IgD-negative memory B cell (primary cell): Measurements from ENCODE around the gene HPGD. TPM values are rescaled to one million over a fixed set of nuclear protein-coding genes. Genes with fewer than 3 reads are reported as not detected.

ENCODE experiments used
- H3K27ac Mint-ChIP-seq, 3 donors: one replicate each; pipeline ENCODE4 v1.8.0; 2020 to 2022; ENCODE audit warnings: mild to moderate bottlenecking in 3 of 3, mixed read lengths in 3 of 3, moderate library complexity in 1 of 3
- H3K27me3 Mint-ChIP-seq: one replicate; pipeline ENCODE4 v1.8.0; 2021; ENCODE audit warnings: mixed read lengths
- H3K36me3 Mint-ChIP-seq: one replicate; pipeline ENCODE4 v1.8.0; 2020; ENCODE audit warnings: mild to moderate bottlenecking, mixed read lengths
- H3K4me1 Mint-ChIP-seq, 3 donors: one replicate each; pipeline ENCODE4 v1.8.0; 2020 to 2022; ENCODE audit warnings: mixed read lengths in 3 of 3, mild to moderate bottlenecking in 1 of 3
- H3K4me3 Mint-ChIP-seq, 4 donors: one replicate each; pipeline ENCODE4 v1.8.0; 2020 to 2022; ENCODE audit warnings: mild to moderate bottlenecking in 4 of 4, mixed read lengths in 4 of 4, moderate library complexity in 3 of 4
- H3K9me3 Mint-ChIP-seq, 3 donors: one replicate each; pipeline ENCODE4 v1.8.0; 2020 to 2021; ENCODE audit warnings: mixed read lengths in 3 of 3, mild to moderate bottlenecking in 1 of 3
- polyA plus RNA-seq: library from polyadenylated mRNA; unstranded; fragments of 300-500 nt; fragmentation: Illumina TruSeq; gene quantifications from one replicate; pipeline ENCODE4 v1.2.3, GENCODE V29; 2021

The HPGD gene
- polyA plus RNA-seq, 1 donor from 2014 or later, result 2.3 TPM

- H3K4me3 Mint-ChIP-seq, result no peak overlapping the region
- H3K9me3 Mint-ChIP-seq, result peaks cover 0 to 3% (median 0%) of the 10 kb centered on the region in 3 donors
- H3K4me1 Mint-ChIP-seq, result peaks cover 0 to 3% (median 0%) of the 10 kb centered on the region in 3 donors
- no peak overlapping the region for H3K27ac Mint-ChIP-seq
- H3K36me3 Mint-ChIP-seq, result peaks cover under 1% of the 10 kb centered on the region
- peaks cover 2% of the 10 kb centered on the region for H3K27me3 Mint-ChIP-seq
These were observed 16.6 kb upstream of the HPGD start for GRCh38 chr4:174538876-174539250.

- Mint-ChIP-seq H3K36me3 (peaks cover 2% of the 10 kb centered on the region), H3K27me3 (peaks cover 2% of the 10 kb centered on the region), H3K9me3 (peaks cover 0 to 3% (median 0%) of the 10 kb centered on the region in 3 donors), H3K4me3 (peak overlapping the region in 1 of 4 donors; percentile 12), H3K4me1 (peaks cover 0 to 3% (median 0%) of the 10 kb centered on the region in 3 donors), H3K27ac (no peak overlapping the region)
These were observed 16.0 kb upstream of the HPGD start for GRCh38 chr4:174538123-174538875.

- Mint-ChIP-seq H3K4me3 (no peak overlapping the region), H3K27me3 (peaks cover 2% of the 10 kb centered on the region), H3K9me3 (peaks cover 0 to 3% (median 0%) of the 10 kb centered on the region in 3 donors), H3K4me1 (peaks cover 0 to 3% (median 0%) of the 10 kb centered on the region in 3 donors), H3K27ac (no peak overlapping the region), H3K36me3 (peaks cover 2% of the 10 kb centered on the region)
These were observed 15.3 kb upstream of the HPGD start for GRCh38 chr4:174537634-174538033.

GRCh38 chr4:174534461-174534860, 12.2 kb upstream of the HPGD start:
- Mint-ChIP-seq H3K27me3 (peaks cover 2% of the 10 kb centered on the region), H3K36me3 (peaks cover 2% of the 10 kb centered on the region), H3K27ac (no peak overlapping the region), H3K4me3 (no peak overlapping the region), H3K9me3 (peaks cover 0 to 3% (median 0%) of the 10 kb centered on the region in 3 donors), H3K4me1 (peaks cover 0 to 5% (median 5%) of the 10 kb centered on the region in 3 donors)

GRCh38 chr4:174532445-174532844, 10.2 kb upstream of the HPGD start:
- Mint-ChIP-seq H3K4me3 (no peak overlapping the region), H3K4me1 (peaks cover 0 to 5% (median 3%) of the 10 kb centered on the region in 3 donors), H3K36me3 (peaks cover 2% of the 10 kb centered on the region), H3K27me3 (peaks cover 2% of the 10 kb centered on the region), H3K9me3 (peaks cover 0 to 3% (median 0%) of the 10 kb centered on the region in 3 donors), H3K27ac (no peak overlapping the region)

GRCh38 chr4:174531486-174531885, 9.2 kb upstream of the HPGD start:
- H3K9me3 Mint-ChIP-seq, result peaks cover 0 to 3% (median 0%) of the 10 kb centered on the region in 3 donors
- no peak overlapping the region for H3K4me3 Mint-ChIP-seq
- peaks cover 2% of the 10 kb centered on the region for H3K36me3 Mint-ChIP-seq
- no peak overlapping the region for H3K27ac Mint-ChIP-seq
- H3K4me1 Mint-ChIP-seq, result peaks cover 0 to 5% (median 3%) of the 10 kb centered on the region in 3 donors
- H3K27me3 Mint-ChIP-seq, result peaks cover 2% of the 10 kb centered on the region

- no peaks in the 10 kb centered on the region for H3K9me3 Mint-ChIP-seq
- H3K27ac Mint-ChIP-seq, result no peak overlapping the region
- peaks cover 20% of the 10 kb centered on the region for H3K27me3 Mint-ChIP-seq
- no peaks in the 10 kb centered on the region for H3K36me3 Mint-ChIP-seq
- H3K4me3 Mint-ChIP-seq, result no peak overlapping the region
- peaks cover 0 to 11% (median 5%) of the 10 kb centered on the region in 3 donors for H3K4me1 Mint-ChIP-seq
These were observed 5.9 kb upstream of the HPGD start for GRCh38 chr4:174528226-174528625.

- Mint-ChIP-seq H3K36me3 (no peaks in the 10 kb centered on the region), H3K4me3 (no peak overlapping the region), H3K27ac (no peak overlapping the region), H3K9me3 (no peaks in the 10 kb centered on the region), H3K27me3 (peaks cover 30% of the 10 kb centered on the region), H3K4me1 (peaks cover 3 to 17% (median 12%) of the 10 kb centered on the region in 3 donors)
These were observed 4.4 kb upstream of the HPGD start for GRCh38 chr4:174526731-174527130.

GRCh38 chr4:174524242-174524641, 2.0 kb upstream of the HPGD start:
- Mint-ChIP-seq H3K4me1 (peaks cover 7 to 15% (median 7%) of the 10 kb centered on the region in 3 donors), H3K4me3 (no peak overlapping the region), H3K36me3 (no peaks in the 10 kb centered on the region), H3K9me3 (no peaks in the 10 kb centered on the region), H3K27me3 (peaks cover 39% of the 10 kb centered on the region), H3K27ac (no peak overlapping the region)

GRCh38 chr4:174523025-174523693, 871 bp upstream of the HPGD start:
- peaks cover 39% of the 10 kb centered on the region for H3K27me3 Mint-ChIP-seq
- peaks cover 7 to 13% (median 7%) of the 10 kb centered on the region in 3 donors for H3K4me1 Mint-ChIP-seq
- H3K27ac Mint-ChIP-seq, result peak overlapping the region in 2 of 3 donors; percentile 55 to 90
- H3K4me3 Mint-ChIP-seq, result peak overlapping the region; percentile 75 to 90 (median 88)
- no peaks in the 10 kb centered on the region for H3K9me3 Mint-ChIP-seq
- H3K36me3 Mint-ChIP-seq, result no peaks in the 10 kb centered on the region

GRCh38 chr4:174521800-174522182, 497 bp downstream of the HPGD start:
- peaks cover 39% of the 10 kb centered on the region for H3K27me3 Mint-ChIP-seq
- H3K9me3 Mint-ChIP-seq, result no peaks in the 10 kb centered on the region
- no peak overlapping the region for H3K27ac Mint-ChIP-seq
- H3K36me3 Mint-ChIP-seq, result no peaks in the 10 kb centered on the region
- H3K4me3 Mint-ChIP-seq, result peak overlapping the region; percentile 70 to 90 (median 84)
- H3K4me1 Mint-ChIP-seq, result peaks cover 7 to 13% (median 7%) of the 10 kb centered on the region in 3 donors

GRCh38 chr4:174520660-174521059, 1.6 kb downstream of the HPGD start:
- H3K9me3 Mint-ChIP-seq, result peaks cover 0 to 3% (median 0%) of the 10 kb centered on the region in 3 donors
- H3K4me3 Mint-ChIP-seq, result no peak overlapping the region

GRCh38 chr4:174517502-174518445, 4.5 kb downstream of the HPGD start:
- Mint-ChIP-seq H3K36me3 (no peaks in the 10 kb centered on the region), H3K27ac (no peak overlapping the region), H3K9me3 (peaks cover 0 to 3% (median 0%) of the 10 kb centered on the region in 3 donors), H3K4me1 (peaks cover 3 to 7% (median 3%) of the 10 kb centered on the region in 3 donors), H3K4me3 (no peak overlapping the region), H3K27me3 (peaks cover 16% of the 10 kb centered on the region)

More at GRCh38 chr4:174520660-174521059, 1.6 kb downstream of the HPGD start:
- Mint-ChIP-seq H3K27me3 (peaks cover 38% of the 10 kb centered on the region), H3K4me1 (peaks cover 7 to 13% (median 7%) of the 10 kb centered on the region in 3 donors), H3K27ac (no peak overlapping the region), H3K36me3 (no peaks in the 10 kb centered on the region)

GRCh38 chr4:174516794-174517193, 5.5 kb downstream of the HPGD start:
- Mint-ChIP-seq H3K36me3 (no peaks in the 10 kb centered on the region), H3K9me3 (peaks cover 0 to 3% (median 0%) of the 10 kb centered on the region in 3 donors), H3K4me1 (peaks cover 0 to 5% (median under 1%) of the 10 kb centered on the region in 3 donors), H3K27ac (no peak overlapping the region), H3K4me3 (no peak overlapping the region), H3K27me3 (peaks cover 10% of the 10 kb centered on the region)
